ENCODE data around the gene CDKAL1.

Gene CDKAL1

DNA sequence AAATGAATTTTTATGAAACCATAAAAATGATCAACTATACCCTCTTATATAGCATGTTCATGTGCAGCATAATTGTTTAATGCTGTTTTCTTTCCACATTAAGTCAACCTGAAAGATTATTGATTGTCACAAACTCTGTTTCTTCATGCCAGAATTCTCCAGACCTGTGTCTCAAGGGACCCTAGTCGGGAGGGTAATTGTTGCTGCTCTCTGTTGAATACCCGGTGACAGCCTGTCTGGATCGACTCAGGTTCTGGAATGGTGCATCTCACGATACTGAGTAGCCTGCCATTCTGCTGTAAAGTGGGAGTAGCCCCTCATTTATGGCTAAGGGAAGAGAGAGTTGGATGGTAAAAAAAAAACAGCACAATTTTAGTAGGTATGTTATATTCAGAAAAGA lies 609.4 kb downstream of the CDKAL1 start:
- Histone ChIP-seq H3K9me3 (ENCODE audit: control insufficient read depth, low read length) (no peaks in the 10 kb centered on the region), H3K36me3 (ENCODE audit: control insufficient read depth, insufficient read depth, low read length) (no peaks in the 10 kb centered on the region), H3K4me3 (ENCODE audit: extremely low read depth, insufficient read depth, low read length, poor library complexity, severe bottlenecking) (no peak overlapping the region), H3K27ac (ENCODE audit: low read depth, low read length, severe bottlenecking) (no peak overlapping the region), H3K4me1 (ENCODE audit: control insufficient read depth, insufficient read depth, low read length, poor library complexity, severe bottlenecking) (no peaks in the 10 kb centered on the region)
- WGBS, 2 experiments (ENCODE audit: insufficient coverage in 2 of 2) = 73 to 100% methylated on average over 4 of the region's 4 CpGs

GRCh38 chr6:21144928-21145327 lies 610.7 kb downstream of the CDKAL1 start:
- Histone ChIP-seq H3K27ac (ENCODE audit: low read depth, low read length, severe bottlenecking) (no peak overlapping the region), H3K36me3 (ENCODE audit: control insufficient read depth, insufficient read depth, low read length) (no peaks in the 10 kb centered on the region), H3K4me3 (ENCODE audit: extremely low read depth, insufficient read depth, low read length, poor library complexity, severe bottlenecking) (no peak overlapping the region), H3K9me3 (ENCODE audit: control insufficient read depth, low read length) (no peaks in the 10 kb centered on the region), H3K4me1 (ENCODE audit: control insufficient read depth, insufficient read depth, low read length, poor library complexity, severe bottlenecking) (no peaks in the 10 kb centered on the region)
- 71 to 73% methylated on average over 1 to 2 of the region's 2 CpGs for WGBS, 2 experiments (ENCODE audit: insufficient coverage in 2 of 2)

DNA sequence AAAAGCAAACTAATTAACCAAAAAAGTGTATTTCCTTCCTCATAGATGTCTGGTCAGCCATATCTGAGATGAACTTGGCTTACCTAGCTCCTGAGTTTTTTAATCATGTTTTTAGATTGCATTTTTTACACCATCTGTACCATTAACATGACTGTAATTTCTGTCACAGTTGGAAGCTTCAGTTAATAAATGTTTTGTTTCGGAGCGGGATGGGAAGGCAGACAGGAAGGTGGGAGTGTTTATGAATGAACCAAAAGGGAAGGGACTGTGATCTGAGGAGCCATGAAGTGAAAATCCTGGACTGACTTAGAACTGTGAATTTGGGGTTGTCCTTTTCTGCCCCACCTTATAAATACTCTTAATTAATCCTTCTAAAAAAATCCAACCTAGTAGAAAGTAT lies 613.7 kb downstream of the CDKAL1 start:
- Histone ChIP-seq H3K27ac (ENCODE audit: low read depth, low read length, severe bottlenecking) (no peak overlapping the region), H3K4me1 (ENCODE audit: control insufficient read depth, insufficient read depth, low read length, poor library complexity, severe bottlenecking) (no peaks in the 10 kb centered on the region), H3K9me3 (ENCODE audit: control insufficient read depth, low read length) (no peaks in the 10 kb centered on the region), H3K4me3 (ENCODE audit: extremely low read depth, insufficient read depth, low read length, poor library complexity, severe bottlenecking) (no peak overlapping the region), H3K36me3 (ENCODE audit: control insufficient read depth, insufficient read depth, low read length) (no peaks in the 10 kb centered on the region)
- 94% methylated on average over 2 of the region's 2 CpGs; no CpG with 5 or more reads in 1 of the 2 experiments for WGBS, 2 experiments (ENCODE audit: insufficient coverage in 2 of 2)

- Histone ChIP-seq H3K4me1 (ENCODE audit: control insufficient read depth, insufficient read depth, low read length, poor library complexity, severe bottlenecking) (no peaks in the 10 kb centered on the region), H3K4me3 (ENCODE audit: extremely low read depth, insufficient read depth, low read length, poor library complexity, severe bottlenecking) (no peak overlapping the region), H3K36me3 (ENCODE audit: control insufficient read depth, insufficient read depth, low read length) (no peaks in the 10 kb centered on the region), H3K9me3 (ENCODE audit: control insufficient read depth, low read length) (no peaks in the 10 kb centered on the region), H3K27ac (ENCODE audit: low read depth, low read length, severe bottlenecking) (no peak overlapping the region)
- WGBS, 2 experiments (ENCODE audit: insufficient coverage in 2 of 2) = 71 to 92% methylated on average over 2 to 4 of the region's 6 CpGs
Observed at GRCh38 chr6:21149470-21149869, 615.2 kb downstream of the CDKAL1 start.

GRCh38 chr6:21150667-21151066 lies 616.4 kb downstream of the CDKAL1 start:
- H3K9me3 ChIP-seq (ENCODE audit: control insufficient read depth, low read length) = no peaks in the 10 kb centered on the region
- H3K36me3 ChIP-seq (ENCODE audit: control insufficient read depth, insufficient read depth, low read length) = no peaks in the 10 kb centered on the region
- WGBS, 2 experiments (ENCODE audit: insufficient coverage in 2 of 2) = 92 to 93% methylated on average over 1 of the region's 1 CpG
- no peak overlapping the region for H3K4me3 ChIP-seq (ENCODE audit: extremely low read depth, insufficient read depth, low read length, poor library complexity, severe bottlenecking)
- no peaks in the 10 kb centered on the region for H3K4me1 ChIP-seq (ENCODE audit: control insufficient read depth, insufficient read depth, low read length, poor library complexity, severe bottlenecking)
- no peak overlapping the region for H3K27ac ChIP-seq (ENCODE audit: low read depth, low read length, severe bottlenecking)

DNA sequence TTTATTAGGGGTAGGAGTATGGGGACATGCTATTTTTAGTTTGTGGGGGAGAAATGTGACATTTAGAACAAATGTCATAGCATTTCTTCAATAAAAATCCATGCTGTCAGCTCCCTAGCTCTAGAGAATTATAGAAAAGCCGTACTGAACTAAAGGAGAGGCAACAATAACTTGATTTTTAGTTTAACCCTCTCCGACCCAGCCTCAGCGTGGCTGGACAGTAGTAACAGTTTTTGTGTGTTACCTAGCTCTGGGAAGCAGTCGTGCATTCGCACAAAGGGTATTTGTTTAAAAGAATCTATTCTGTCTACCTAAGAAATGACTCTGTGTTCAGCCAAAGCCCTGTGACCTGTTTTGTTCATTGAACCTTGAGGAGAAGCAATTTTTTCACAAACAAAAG lies 616.9 kb downstream of the CDKAL1 start:
- Histone ChIP-seq H3K27ac (ENCODE audit: low read depth, low read length, severe bottlenecking) (no peak overlapping the region), H3K36me3 (ENCODE audit: control insufficient read depth, insufficient read depth, low read length) (no peaks in the 10 kb centered on the region), H3K4me1 (ENCODE audit: control insufficient read depth, insufficient read depth, low read length, poor library complexity, severe bottlenecking) (no peaks in the 10 kb centered on the region), H3K9me3 (ENCODE audit: control insufficient read depth, low read length) (no peaks in the 10 kb centered on the region), H3K4me3 (ENCODE audit: extremely low read depth, insufficient read depth, low read length, poor library complexity, severe bottlenecking) (no peak overlapping the region)
- 80 to 100% methylated on average over 3 to 5 of the region's 5 CpGs for WGBS, 2 experiments (ENCODE audit: insufficient coverage in 2 of 2)

- H3K9me3 ChIP-seq (ENCODE audit: control insufficient read depth, low read length) = no peaks in the 10 kb centered on the region
- WGBS, 2 experiments (ENCODE audit: insufficient coverage in 2 of 2) = 100% methylated on average over 1 to 2 of the region's 5 CpGs
- H3K36me3 ChIP-seq (ENCODE audit: control insufficient read depth, insufficient read depth, low read length) = no peaks in the 10 kb centered on the region
- H3K4me3 ChIP-seq (ENCODE audit: extremely low read depth, insufficient read depth, low read length, poor library complexity, severe bottlenecking) = no peak overlapping the region
- H3K27ac ChIP-seq (ENCODE audit: low read depth, low read length, severe bottlenecking) = no peak overlapping the region
- H3K4me1 ChIP-seq (ENCODE audit: control insufficient read depth, insufficient read depth, low read length, poor library complexity, severe bottlenecking) = no peaks in the 10 kb centered on the region
Observed at GRCh38 chr6:21151530-21151929, 617.3 kb downstream of the CDKAL1 start.

DNA sequence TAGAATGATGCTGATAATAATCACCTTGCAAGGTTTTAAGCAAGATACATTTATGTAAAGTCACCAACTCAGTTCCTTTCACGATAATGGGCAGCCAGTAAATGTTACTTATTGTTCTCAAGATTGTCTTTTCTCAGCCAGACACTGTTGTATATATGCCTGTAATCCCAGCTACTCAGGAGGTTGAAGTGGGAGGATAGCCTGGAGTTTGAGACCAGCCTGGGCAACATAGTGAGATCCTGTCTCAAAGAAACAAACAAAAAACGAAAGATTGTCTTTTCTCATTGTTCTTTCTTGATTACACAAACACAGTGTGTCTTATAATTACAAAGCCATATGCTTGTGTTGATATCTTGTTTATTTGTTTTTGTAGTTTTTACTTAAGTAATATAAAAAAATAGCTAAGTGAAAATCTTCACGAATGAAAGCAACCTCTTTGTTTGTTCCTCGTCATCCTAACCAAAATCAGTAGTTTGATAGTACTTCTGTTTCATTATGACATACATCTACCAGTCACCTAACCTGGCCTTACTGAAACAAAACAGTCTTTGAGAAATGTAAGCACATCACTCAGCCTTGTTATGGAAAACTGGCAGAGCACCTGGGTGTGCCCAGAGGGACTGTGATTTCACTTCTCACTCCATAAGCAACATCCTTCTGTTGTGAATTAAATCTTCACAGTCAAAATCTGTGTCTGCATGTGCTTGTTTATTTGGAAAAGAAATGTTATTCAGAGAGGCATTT lies 623.1 kb downstream of the CDKAL1 start:
- Histone ChIP-seq H3K27ac (ENCODE audit: low read depth, low read length, severe bottlenecking) (no peak overlapping the region), H3K4me1 (ENCODE audit: control insufficient read depth, insufficient read depth, low read length, poor library complexity, severe bottlenecking) (no peaks in the 10 kb centered on the region), H3K4me3 (ENCODE audit: extremely low read depth, insufficient read depth, low read length, poor library complexity, severe bottlenecking) (no peak overlapping the region), H3K36me3 (ENCODE audit: control insufficient read depth, insufficient read depth, low read length) (no peaks in the 10 kb centered on the region), H3K9me3 (ENCODE audit: control insufficient read depth, low read length) (no peaks in the 10 kb centered on the region)
- WGBS, 2 experiments (ENCODE audit: insufficient coverage in 2 of 2) = 100% methylated on average over 1 of the region's 4 CpGs

DNA sequence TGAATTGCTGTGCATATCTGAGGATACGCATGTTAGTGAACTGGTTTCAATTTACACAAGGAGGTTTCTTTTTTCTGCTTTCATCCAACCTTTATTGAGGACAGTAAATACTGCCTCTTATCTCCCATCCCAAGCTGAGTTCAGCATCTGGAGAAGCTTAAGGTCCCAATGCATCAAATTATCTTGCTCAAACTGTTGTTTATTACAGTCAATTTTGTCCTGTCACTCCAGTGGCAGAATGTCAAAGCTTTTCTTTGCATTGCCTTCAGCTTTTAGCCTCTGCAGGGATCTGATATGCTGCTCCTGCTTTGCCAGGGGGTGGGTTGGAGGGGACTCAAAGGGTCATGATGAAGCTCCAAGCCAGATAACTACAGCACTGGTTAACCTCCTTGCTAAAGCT lies 623.9 kb downstream of the CDKAL1 start:
- Histone ChIP-seq H3K36me3 (ENCODE audit: control insufficient read depth, insufficient read depth, low read length) (no peaks in the 10 kb centered on the region), H3K27ac (ENCODE audit: low read depth, low read length, severe bottlenecking) (no peak overlapping the region), H3K4me1 (ENCODE audit: control insufficient read depth, insufficient read depth, low read length, poor library complexity, severe bottlenecking) (no peaks in the 10 kb centered on the region), H3K4me3 (ENCODE audit: extremely low read depth, insufficient read depth, low read length, poor library complexity, severe bottlenecking) (no peak overlapping the region), H3K9me3 (ENCODE audit: control insufficient read depth, low read length) (no peaks in the 10 kb centered on the region)
- WGBS, 2 experiments (ENCODE audit: insufficient coverage in 2 of 2) = no CpG with 5 or more reads among the region's 1 CpG

DNA sequence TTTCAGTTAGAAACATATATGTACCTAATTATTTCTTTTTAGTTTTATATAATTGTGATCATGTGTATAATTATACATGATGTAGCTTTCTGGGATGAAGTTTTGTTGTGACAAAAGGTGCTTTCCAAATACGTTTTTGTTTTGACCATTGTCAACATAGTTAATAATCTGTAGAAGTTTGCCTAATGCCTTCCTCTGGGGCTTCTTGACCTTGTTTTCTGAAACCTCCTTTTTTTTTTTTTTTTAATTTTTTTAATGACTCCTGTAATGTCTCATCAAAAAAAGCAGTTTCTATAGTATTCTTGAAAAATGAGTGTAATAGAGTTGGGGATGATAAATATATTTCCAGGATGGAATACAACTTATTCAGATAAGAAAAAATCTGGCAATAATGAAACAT lies 624.6 kb downstream of the CDKAL1 start:
- Histone ChIP-seq H3K27ac (ENCODE audit: low read depth, low read length, severe bottlenecking) (no peak overlapping the region), H3K4me1 (ENCODE audit: control insufficient read depth, insufficient read depth, low read length, poor library complexity, severe bottlenecking) (no peaks in the 10 kb centered on the region), H3K4me3 (ENCODE audit: extremely low read depth, insufficient read depth, low read length, poor library complexity, severe bottlenecking) (no peak overlapping the region), H3K36me3 (ENCODE audit: control insufficient read depth, insufficient read depth, low read length) (no peaks in the 10 kb centered on the region), H3K9me3 (ENCODE audit: control insufficient read depth, low read length) (no peaks in the 10 kb centered on the region)
- no CpG with 5 or more reads among the region's 1 CpG for WGBS, 2 experiments (ENCODE audit: insufficient coverage in 2 of 2)

DNA sequence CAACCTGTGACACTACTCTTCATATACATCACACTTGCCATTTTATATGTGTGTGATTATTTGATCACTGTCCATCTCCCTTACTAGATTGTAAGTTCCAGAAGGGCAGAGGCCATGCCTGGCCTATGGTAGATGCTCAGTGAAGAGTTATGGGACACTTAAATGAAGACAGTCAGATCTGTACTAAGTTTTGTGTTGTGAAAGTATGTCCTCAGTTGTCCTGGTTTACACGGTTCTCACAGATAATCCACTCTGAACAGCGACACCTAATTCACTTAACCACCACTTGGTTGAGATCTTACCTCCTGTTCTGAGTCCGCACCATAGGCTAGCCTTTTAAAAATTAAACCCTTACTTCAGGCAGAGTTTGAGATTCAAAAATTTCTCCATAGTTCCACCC lies 625.2 kb downstream of the CDKAL1 start:
- no peak overlapping the region for H3K4me3 ChIP-seq (ENCODE audit: extremely low read depth, insufficient read depth, low read length, poor library complexity, severe bottlenecking)
- no peaks in the 10 kb centered on the region for H3K9me3 ChIP-seq (ENCODE audit: control insufficient read depth, low read length)
- H3K27ac ChIP-seq (ENCODE audit: low read depth, low read length, severe bottlenecking) = no peak overlapping the region
- H3K36me3 ChIP-seq (ENCODE audit: control insufficient read depth, insufficient read depth, low read length) = no peaks in the 10 kb centered on the region
- WGBS, 2 experiments (ENCODE audit: insufficient coverage in 2 of 2) = 92 to 100% methylated on average over 2 of the region's 3 CpGs
- H3K4me1 ChIP-seq (ENCODE audit: control insufficient read depth, insufficient read depth, low read length, poor library complexity, severe bottlenecking) = no peaks in the 10 kb centered on the region
